Naive thymus-derived CD8-positive, alpha-beta T cell (primary cell): ENCODE data around the gene PCDHB4. TPM values are rescaled to one million over a fixed set of nuclear protein-coding genes. Genes with fewer than 3 reads are reported as not detected.
"Not testable (repeated sequence)": the region's sequence is repeated elsewhere in the genome, so short reads cannot be mapped to it uniquely, and the experiment has no call there.

Source experiments
- ATAC-seq, 2 donors: fragments of 150-1000 bp; cut with Tn5 transposase in 1 of 2; sonication (Bioruptor Pico), chemical (Tn5 transposase) in 1 of 2; 1 replicate in 1 of 2; 2 replicates in 1 of 2; pipeline ENCODE4 v1.10.0; 2021; ENCODE audit warnings: mild to moderate bottlenecking in 2 of 2, moderate library complexity in 2 of 2
- POLR2A ChIA-PET: fragments of 350-600 bp; sonication (Branson Sonifier 250); formaldehyde crosslinking; loops from one replicate; lab custom pipeline; 2021; ENCODE audit warnings: antibody characterized with exemption; lab: Charles Lee
- DNase-seq, 10 donors: peaks; one replicate each; pipeline versions ENCODE4 v3.0.0 to v3.0.0-alpha.2; 2020 to 2022
- H3K27ac Mint-ChIP-seq, 10 donors: one replicate each; pipeline ENCODE4 v1.8.0; 2020 to 2022; ENCODE audit warnings: mild to moderate bottlenecking in 10 of 10, mixed read lengths in 10 of 10, moderate library complexity in 4 of 10, inconsistent platforms in 1 of 10
- H3K27me3 Mint-ChIP-seq, 5 donors: one replicate each; pipeline ENCODE4 v1.8.0; 2021 to 2022; ENCODE audit warnings: mixed read lengths in 5 of 5
- H3K36me3 Mint-ChIP-seq, 3 donors: one replicate each; pipeline ENCODE4 v1.8.0; 2020 to 2022; ENCODE audit warnings: mixed read lengths in 3 of 3, mild to moderate bottlenecking in 2 of 3, inconsistent platforms in 1 of 3
- H3K4me1 Mint-ChIP-seq, 4 donors: one replicate each; pipeline ENCODE4 v1.8.0; 2021 to 2022; ENCODE audit warnings: mixed read lengths in 4 of 4
- H3K4me3 Mint-ChIP-seq, 10 donors: one replicate each; pipeline ENCODE4 v1.8.0; 2020 to 2022; ENCODE audit warnings: mild to moderate bottlenecking in 10 of 10, mixed read lengths in 10 of 10, moderate library complexity in 6 of 10, inconsistent platforms in 1 of 10
- H3K9me3 Mint-ChIP-seq, 9 donors: one replicate each; pipeline ENCODE4 v1.8.0; 2020 to 2022; ENCODE audit warnings: mixed read lengths in 9 of 9, mild to moderate bottlenecking in 3 of 9, inconsistent platforms in 1 of 9, moderate library complexity in 1 of 9
- polyA plus RNA-seq, 3 donors: library from polyadenylated mRNA; unstranded; fragments of 300-500 nt; fragmentation: Illumina TruSeq; gene quantifications; one replicate each; pipeline ENCODE4 v1.2.3, GENCODE V29; 2021
- total RNA-seq, 8 experiments: library from RNA in 2 of 8; stranded (reverse) in 2 of 8; gene quantifications; one replicate each; pipeline ENCODE4 v1.2.3 and lab custom pipeline; 2021 to 2026

The PCDHB4 gene
- total and polyA plus RNA-seq, 5 experiments from 2014 or later: not detected

GRCh38 chr5:141151632-141152031 lies 30.0 kb downstream of the PCDHB4 start:
- H3K4me3 Mint-ChIP-seq, H3K27ac Mint-ChIP-seq, DNase-seq, H3K4me1 Mint-ChIP-seq, POLR2A ChIA-PET, ATAC-seq: not testable (repeated sequence)
- peaks cover 0 to 63% (median 35%) of the 10 kb centered on the region in 9 donors for H3K9me3 Mint-ChIP-seq
- H3K27me3 Mint-ChIP-seq: peaks cover 36 to 75% (median 39%) of the 10 kb centered on the region in 5 donors
- peaks cover 9 to 39% (median 10%) of the 10 kb centered on the region in 3 donors for H3K36me3 Mint-ChIP-seq

- ATAC-seq: not testable (repeated sequence)
Observed at GRCh38 chr5:141152096-141152495, 30.5 kb downstream of the PCDHB4 start.

GRCh38 chr5:141155540-141156374 lies 34.1 kb downstream of the PCDHB4 start:
- H3K9me3 Mint-ChIP-seq: peaks cover 0 to 66% (median 31%) of the 10 kb centered on the region in 9 donors
- no peak overlapping the region for H3K27ac Mint-ChIP-seq
- POLR2A ChIA-PET: no interaction called here
- H3K4me1 Mint-ChIP-seq: no peaks in the 10 kb centered on the region
- DNase-seq: no peak
- H3K27me3 Mint-ChIP-seq: peaks cover 35 to 78% (median 44%) of the 10 kb centered on the region in 5 donors
- peaks cover 14 to 44% (median 18%) of the 10 kb centered on the region in 3 donors for H3K36me3 Mint-ChIP-seq
- no peak overlapping the region for H3K4me3 Mint-ChIP-seq
- ATAC-seq: no peak

More at GRCh38 chr5:141152096-141152495, 30.5 kb downstream of the PCDHB4 start:
- Mint-ChIP-seq H3K27me3 (peaks cover 40 to 79% (median 41%) of the 10 kb centered on the region in 5 donors), H3K9me3 (peaks cover 0 to 68% (median 37%) of the 10 kb centered on the region in 9 donors), H3K36me3 (peaks cover 10 to 44% (median 14%) of the 10 kb centered on the region in 3 donors)
- H3K27ac Mint-ChIP-seq, POLR2A ChIA-PET, DNase-seq, H3K4me1 Mint-ChIP-seq, H3K4me3 Mint-ChIP-seq: not testable (repeated sequence)

- H3K4me3 Mint-ChIP-seq, DNase-seq, H3K27ac Mint-ChIP-seq, POLR2A ChIA-PET, H3K4me1 Mint-ChIP-seq, ATAC-seq: not testable (repeated sequence)
- peaks cover 6 to 36% (median 12%) of the 10 kb centered on the region in 3 donors for H3K36me3 Mint-ChIP-seq
- peaks cover 32 to 62% (median 38%) of the 10 kb centered on the region in 5 donors for H3K27me3 Mint-ChIP-seq
- peaks cover 0 to 59% (median 23%) of the 10 kb centered on the region in 9 donors for H3K9me3 Mint-ChIP-seq
Observed at GRCh38 chr5:141157356-141157755, 35.7 kb downstream of the PCDHB4 start.

- POLR2A ChIA-PET, DNase-seq, H3K27ac Mint-ChIP-seq, H3K4me3 Mint-ChIP-seq, ATAC-seq, H3K4me1 Mint-ChIP-seq: not testable (repeated sequence)
- H3K27me3 Mint-ChIP-seq: peaks cover 30 to 57% (median 36%) of the 10 kb centered on the region in 5 donors
- H3K36me3 Mint-ChIP-seq: peaks cover 4 to 34% (median 12%) of the 10 kb centered on the region in 3 donors
- H3K9me3 Mint-ChIP-seq: peaks cover 0 to 56% (median 18%) of the 10 kb centered on the region in 9 donors
Observed at GRCh38 chr5:141157901-141158300, 36.3 kb downstream of the PCDHB4 start.

- H3K9me3 Mint-ChIP-seq: peaks cover 0 to 32% (median 18%) of the 10 kb centered on the region in 9 donors
- POLR2A ChIA-PET: no interaction called here
- no peak for ATAC-seq
- H3K4me3 Mint-ChIP-seq: peak within 1 kb of the TSS in 3 of 10 donors; percentile 6 to 24 (median 23)
- H3K27ac Mint-ChIP-seq: no peak within 1 kb of the TSS
- H3K4me1 Mint-ChIP-seq: peaks cover 0 to 6% (median 2%) of the 10 kb centered on the region in 4 donors
- H3K27me3 Mint-ChIP-seq: peaks cover 20 to 48% (median 37%) of the 10 kb centered on the region in 5 donors
- DNase-seq: peak in 3 of 10 donors; percentile 8 to 25 (median 21)
- peaks cover 0 to 20% (median 8%) of the 10 kb centered on the region in 3 donors for H3K36me3 Mint-ChIP-seq
Observed at GRCh38 chr5:141172381-141173204, 51.0 kb downstream of the PCDHB4 start, which contains the start of gene PCDHB7. Gene PCDHB7, plus strand, starts transcription at chr5:141172644. Its CDS starts 192 bp downstream, at chr5:141172836.

- H3K4me1 Mint-ChIP-seq, ATAC-seq, H3K27ac Mint-ChIP-seq, DNase-seq, POLR2A ChIA-PET: not testable (repeated sequence)
- Mint-ChIP-seq H3K9me3 (peaks cover 0 to 24% (median 11%) of the 10 kb centered on the region in 9 donors), H3K27me3 (peaks cover 10 to 29% (median 24%) of the 10 kb centered on the region in 5 donors), H3K4me3 (peak overlapping the region in 1 of 10 donors; percentile 10), H3K36me3 (peaks cover 0 to 16% (median 5%) of the 10 kb centered on the region in 3 donors)
Observed at GRCh38 chr5:141174291-141175104, 52.9 kb downstream of the PCDHB4 start.

Other genes starting within 250 kb of the PCDHB4 start
- not detected for gene PCDHA12, start 246.5 kb upstream of the PCDHB4 start, total RNA-seq
- not detected for gene PCDHA12, start 246.5 kb upstream of the PCDHB4 start, polyA plus RNA-seq
- gene PCDHA13, start 239.7 kb upstream of the PCDHB4 start, total RNA-seq: not detected
- gene PCDHA13, start 239.7 kb upstream of the PCDHB4 start, polyA plus RNA-seq: not detected
- gene PCDHAC1, start 195.5 kb upstream of the PCDHB4 start, total RNA-seq: not detected
- not detected for gene PCDHAC1, start 195.5 kb upstream of the PCDHB4 start, polyA plus RNA-seq
- not detected for gene PCDHAC2, start 155.3 kb upstream of the PCDHB4 start, total RNA-seq
- not detected for gene PCDHAC2, start 155.3 kb upstream of the PCDHB4 start, polyA plus RNA-seq
- not detected for gene PCDHB1, start 70.4 kb upstream of the PCDHB4 start, total RNA-seq
- gene PCDHB1, start 70.4 kb upstream of the PCDHB4 start, polyA plus RNA-seq: not detected
- gene PCDHB2, start 27.2 kb upstream of the PCDHB4 start, total RNA-seq: not detected
- gene PCDHB2, start 27.2 kb upstream of the PCDHB4 start, polyA plus RNA-seq: under 1 TPM in 1 of 3 donors, not detected in 2; 0.25 TPM
- gene PCDHB3, start 21.3 kb upstream of the PCDHB4 start, total RNA-seq: not detected
- not detected for gene PCDHB3, start 21.3 kb upstream of the PCDHB4 start, polyA plus RNA-seq
- under 1 TPM in 1 of 2 experiments, not detected in 1; 0.18 TPM for gene PCDHB5, start 13.4 kb downstream of the PCDHB4 start, total RNA-seq
- gene PCDHB5, start 13.4 kb downstream of the PCDHB4 start, polyA plus RNA-seq: not detected
- gene PCDHB6, start 28.2 kb downstream of the PCDHB4 start, total RNA-seq: not detected
- not detected for gene PCDHB6, start 28.2 kb downstream of the PCDHB4 start, polyA plus RNA-seq
- not detected for gene PCDHB7, start 50.8 kb downstream of the PCDHB4 start, total RNA-seq
- not detected for gene PCDHB7, start 50.8 kb downstream of the PCDHB4 start, polyA plus RNA-seq
- gene PCDHB8, start 56.0 kb downstream of the PCDHB4 start, total RNA-seq: not detected
- gene PCDHB8, start 56.0 kb downstream of the PCDHB4 start, polyA plus RNA-seq: not detected
- not detected for gene PCDHB16, start 60.6 kb downstream of the PCDHB4 start, total RNA-seq
- not detected for gene PCDHB16, start 60.6 kb downstream of the PCDHB4 start, polyA plus RNA-seq
- not detected for gene PCDHB9, start 65.3 kb downstream of the PCDHB4 start, total RNA-seq
- gene PCDHB9, start 65.3 kb downstream of the PCDHB4 start, polyA plus RNA-seq: not detected
- not detected for gene PCDHB10, start 70.5 kb downstream of the PCDHB4 start, total RNA-seq
- not detected for gene PCDHB10, start 70.5 kb downstream of the PCDHB4 start, polyA plus RNA-seq
- gene PCDHB11, start 77.8 kb downstream of the PCDHB4 start, total RNA-seq: not detected
- gene PCDHB11, start 77.8 kb downstream of the PCDHB4 start, polyA plus RNA-seq: not detected
- not detected for gene PCDHB12, start 86.9 kb downstream of the PCDHB4 start, total RNA-seq
- not detected for gene PCDHB12, start 86.9 kb downstream of the PCDHB4 start, polyA plus RNA-seq
- not detected for gene PCDHB13, start 92.1 kb downstream of the PCDHB4 start, total RNA-seq
- gene PCDHB13, start 92.1 kb downstream of the PCDHB4 start, polyA plus RNA-seq: not detected
- gene PCDHB14, start 101.5 kb downstream of the PCDHB4 start, total RNA-seq: not detected
- gene PCDHB14, start 101.5 kb downstream of the PCDHB4 start, polyA plus RNA-seq: not detected
- gene PCDHB15, start 123.6 kb downstream of the PCDHB4 start, total RNA-seq: not detected
- gene PCDHB15, start 123.6 kb downstream of the PCDHB4 start, polyA plus RNA-seq: not detected
- gene SLC25A2, start 182.2 kb downstream of the PCDHB4 start, total RNA-seq: 1 to 10 TPM; 2.1 to 2.5 TPM
- gene SLC25A2, start 182.2 kb downstream of the PCDHB4 start, polyA plus RNA-seq: not detected
- gene TAF7, start 199.0 kb downstream of the PCDHB4 start, total RNA-seq: 100 to 1,000 TPM; 139 to 141 TPM
- gene TAF7, start 199.0 kb downstream of the PCDHB4 start, polyA plus RNA-seq: 100 to 1,000 TPM; 206 to 230 (median 230) TPM
- gene PCDHGA1, start 208.7 kb downstream of the PCDHB4 start, total RNA-seq: under 1 TPM; 0.38 to 0.52 TPM
- gene PCDHGA1, start 208.7 kb downstream of the PCDHB4 start, polyA plus RNA-seq: not detected
- under 1 TPM; 0.16 to 0.18 TPM for gene PCDHGA2, start 216.9 kb downstream of the PCDHB4 start, total RNA-seq
- gene PCDHGA2, start 216.9 kb downstream of the PCDHB4 start, polyA plus RNA-seq: not detected
- gene PCDHGA3, start 222.0 kb downstream of the PCDHB4 start, total RNA-seq: not detected
- gene PCDHGA3, start 222.0 kb downstream of the PCDHB4 start, polyA plus RNA-seq: under 1 TPM in 1 of 3 donors, not detected in 2; 0.06 TPM
- under 1 TPM in 1 of 2 experiments, not detected in 1; 0.19 TPM for gene PCDHGB1, start 228.3 kb downstream of the PCDHB4 start, total RNA-seq
- not detected for gene PCDHGB1, start 228.3 kb downstream of the PCDHB4 start, polyA plus RNA-seq
- under 1 TPM; 0.11 to 0.34 TPM for gene PCDHGA4, start 233.2 kb downstream of the PCDHB4 start, total RNA-seq
- not detected for gene PCDHGA4, start 233.2 kb downstream of the PCDHB4 start, polyA plus RNA-seq
- gene PCDHGB2, start 238.2 kb downstream of the PCDHB4 start, total RNA-seq: under 1 TPM; 0.47 to 0.81 TPM
- gene PCDHGB2, start 238.2 kb downstream of the PCDHB4 start, polyA plus RNA-seq: under 1 TPM in 1 of 3 donors, not detected in 2; 0.06 TPM
- gene PCDHGA5, start 242.3 kb downstream of the PCDHB4 start, total RNA-seq: under 1 TPM; 0.13 to 0.30 TPM
- gene PCDHGA5, start 242.3 kb downstream of the PCDHB4 start, polyA plus RNA-seq: not detected
- under 1 TPM; 0.55 to 0.71 TPM for gene PCDHGB3, start 248.4 kb downstream of the PCDHB4 start, total RNA-seq
- under 1 TPM in 2 of 3 donors, not detected in 1; 0.10 to 0.22 TPM for gene PCDHGB3, start 248.4 kb downstream of the PCDHB4 start, polyA plus RNA-seq